ENCODE measurements around the gene FLOT2. TPM values are rescaled to one million over a fixed set of nuclear protein-coding genes. Genes with fewer than 3 reads are reported as not detected.
"Not testable (repeated sequence)": the region's sequence is repeated elsewhere in the genome, so short reads cannot be mapped to it uniquely, and the experiment has no call there.

Gene FLOT2
- total RNA-seq, 1 experiment from 2014 or later: 21.3 TPM

GRCh38 chr17:28843816-28844148, 53.8 kb downstream of the FLOT2 start:
- no peak for DNase-seq (ENCODE audit: low spot score)

DNA sequence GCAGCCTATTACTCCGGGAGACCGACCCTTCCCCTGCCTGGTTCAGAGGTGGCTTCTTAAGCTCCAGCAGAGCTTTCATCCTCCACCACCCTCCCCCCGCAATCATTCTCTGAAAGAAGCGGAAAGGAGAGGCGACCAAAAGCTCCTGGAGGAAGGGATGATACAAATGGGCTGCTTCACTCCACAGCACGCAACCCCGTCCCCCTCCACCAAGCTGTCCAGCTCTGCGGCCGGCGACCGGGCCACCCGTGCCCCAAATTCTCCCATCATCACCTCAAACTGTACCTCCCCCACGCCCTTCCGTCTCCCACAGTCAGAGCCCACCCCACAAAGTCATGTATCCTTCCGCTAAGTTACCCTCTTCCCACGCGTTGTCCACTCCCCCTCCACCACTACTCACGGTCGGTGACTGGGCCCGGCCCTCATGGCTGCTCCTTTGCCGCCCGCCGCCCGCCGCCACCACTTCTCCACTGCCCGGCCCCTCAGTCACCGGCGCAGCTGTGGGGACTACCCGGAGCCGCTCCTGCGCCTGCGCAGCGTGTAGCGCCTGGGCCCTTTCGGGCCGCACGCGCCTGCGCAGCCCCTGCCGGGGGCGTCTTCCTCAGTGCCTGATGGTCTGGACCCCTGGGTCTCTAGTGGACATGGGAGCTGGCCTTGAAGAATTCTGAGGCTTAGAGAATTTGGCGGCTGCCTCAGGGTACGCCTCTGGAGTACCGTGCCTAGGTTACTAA, 55.1 kb downstream of the FLOT2 start, which contains the start of gene FAM222B:
FAM222B (minus strand) TSS at position 509 of the 731 bp plus-strand sequence. CDS start 76,123 bp downstream, outside the sequence.
- DNase-seq (ENCODE audit: low spot score): peak; percentile 69

DNA sequence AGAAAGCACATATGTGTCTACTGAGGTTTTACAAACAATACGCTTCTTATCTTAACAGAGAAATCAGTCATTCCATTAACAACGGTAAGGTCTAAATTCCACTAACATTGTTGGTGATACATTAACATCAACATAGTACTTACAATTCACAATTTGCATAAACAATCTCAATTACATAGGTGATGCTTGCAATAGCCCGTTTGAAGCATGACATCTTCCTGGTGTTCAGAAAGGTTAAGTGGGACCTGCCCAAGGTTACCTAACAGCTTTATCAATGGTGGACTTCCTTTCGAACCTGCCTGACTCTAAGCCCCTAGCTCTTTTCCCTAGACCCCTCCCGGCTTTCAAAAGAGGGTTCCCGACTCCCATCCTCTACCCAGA, 55.6 kb downstream of the FLOT2 start:
- no peak for DNase-seq (ENCODE audit: low spot score)

GRCh38 chr17:28839221-28839620, 58.3 kb downstream of the FLOT2 start:
- DNase-seq (ENCODE audit: low spot score): no peak

GRCh38 chr17:28836541-28836940, 61.0 kb downstream of the FLOT2 start:
- DNase-seq (ENCODE audit: low spot score): not testable (repeated sequence)

- no peak for DNase-seq (ENCODE audit: low spot score)
These were observed 63.1 kb downstream of the FLOT2 start for GRCh38 chr17:28834420-28834819.

Other genes with a start within 250 kb of the FLOT2 start
- 76.6 and 82.9 TPM in 2 replicates for gene SDF2, start 235.8 kb downstream of the FLOT2 start, total RNA-seq (2014; rRNA removed; shearing (Covaris generic))
- gene SUPT6H, start 235.5 kb downstream of the FLOT2 start, total RNA-seq (2014; rRNA removed; shearing (Covaris generic)): 19.3 and 26.0 TPM in 2 replicates
- gene PROCA1, start 185.8 kb downstream of the FLOT2 start, total RNA-seq (2014; rRNA removed; shearing (Covaris generic)): 0.70 TPM in 1 of 2 replicates, not detected in the other
- 233 and 275 TPM in 2 replicates for gene RAB34, start 179.9 kb downstream of the FLOT2 start, total RNA-seq (2014; rRNA removed; shearing (Covaris generic))
- gene RPL23A, start 177.7 kb downstream of the FLOT2 start, total RNA-seq (2014; rRNA removed; shearing (Covaris generic)): 957 and 967 TPM in 2 replicates
- 21.0 and 34.2 TPM in 2 replicates for gene TLCD1, start 171.5 kb downstream of the FLOT2 start, total RNA-seq (2014; rRNA removed; shearing (Covaris generic))
- 1.4 and 3.1 TPM in 2 replicates for gene NEK8, start 168.9 kb downstream of the FLOT2 start, total RNA-seq (2014; rRNA removed; shearing (Covaris generic))
- 27.7 and 40.5 TPM in 2 replicates for gene TRAF4, start 153.7 kb downstream of the FLOT2 start, total RNA-seq (2014; rRNA removed; shearing (Covaris generic))
- gene FAM222B, start 54.9 kb downstream of the FLOT2 start, total RNA-seq (2014; rRNA removed; shearing (Covaris generic)): 3.6 and 4.1 TPM in 2 replicates
- 23.4 and 37.5 TPM in 2 replicates for gene ERAL1, start 42.7 kb downstream of the FLOT2 start, total RNA-seq (2014; rRNA removed; shearing (Covaris generic))
- 12.3 and 16.1 TPM in 2 replicates for gene DHRS13, start 5.3 kb upstream of the FLOT2 start, total RNA-seq (2014; rRNA removed; shearing (Covaris generic))
- 11.3 and 20.3 TPM in 2 replicates for gene PHF12, start 53.8 kb upstream of the FLOT2 start, total RNA-seq (2014; rRNA removed; shearing (Covaris generic))
- not detected in 2 replicates for gene SEZ6, start 108.3 kb upstream of the FLOT2 start, total RNA-seq (2014; rRNA removed; shearing (Covaris generic))
- gene PIPOX, start 145.4 kb upstream of the FLOT2 start, total RNA-seq (2014; rRNA removed; shearing (Covaris generic)): 0.23 and 0.58 TPM in 2 replicates

Measured in H4 (cell line).